Osteocyte (in vitro differentiated cells): Measurements from ENCODE around the gene XPOT. TPM values are rescaled to one million over a fixed set of nuclear protein-coding genes. Genes with fewer than 3 reads are reported as not detected.

Source experiments
- DNase-seq: peaks from one replicate; pipeline ENCODE4 v3.0.0; 2021; ENCODE audit warnings: mixed read lengths; ENCODE audit not compliant: unreplicated experiment; ENCODE audit errors: extremely low spot score
- H3K27ac Mint-ChIP-seq: one replicate; pipeline ENCODE4 v1.8.0; 2021; ENCODE audit warnings: mild to moderate bottlenecking, mixed read lengths; ENCODE audit not compliant: unreplicated experiment
- H3K27me3 Mint-ChIP-seq: one replicate; pipeline ENCODE4 v1.8.0; 2021; ENCODE audit warnings: mixed read lengths; ENCODE audit not compliant: unreplicated experiment
- H3K36me3 Mint-ChIP-seq: one replicate; pipeline ENCODE4 v1.8.0; 2021; ENCODE audit warnings: mixed read lengths; ENCODE audit not compliant: unreplicated experiment
- H3K4me1 Mint-ChIP-seq: one replicate; pipeline ENCODE4 v1.8.0; 2021; ENCODE audit warnings: mixed read lengths; ENCODE audit not compliant: unreplicated experiment
- H3K4me3 Mint-ChIP-seq: one replicate; pipeline ENCODE4 v1.8.0; 2021; ENCODE audit warnings: mild to moderate bottlenecking, moderate library complexity, mixed read lengths; ENCODE audit not compliant: unreplicated experiment
- H3K9me3 Mint-ChIP-seq: one replicate; pipeline ENCODE4 v1.8.0; 2021; ENCODE audit warnings: mixed read lengths; ENCODE audit not compliant: unreplicated experiment
- total RNA-seq: library from RNA; stranded (reverse); gene quantifications from 2 replicates; pipeline ENCODE4 v1.2.1, GENCODE V29; 2021
- TF ChIP-seq, protein P1 (sequence below): fragments of 200-600 bp; sonication (generic); IDR thresholded peaks from 2 replicates; pipeline ENCODE4 v1.5.0; 2021; ENCODE audit warnings: antibody characterized with exemption, mild to moderate bottlenecking, moderate library complexity

Gene XPOT
- total RNA-seq, 1 donor from 2014 or later, result 171 TPM

DNA sequence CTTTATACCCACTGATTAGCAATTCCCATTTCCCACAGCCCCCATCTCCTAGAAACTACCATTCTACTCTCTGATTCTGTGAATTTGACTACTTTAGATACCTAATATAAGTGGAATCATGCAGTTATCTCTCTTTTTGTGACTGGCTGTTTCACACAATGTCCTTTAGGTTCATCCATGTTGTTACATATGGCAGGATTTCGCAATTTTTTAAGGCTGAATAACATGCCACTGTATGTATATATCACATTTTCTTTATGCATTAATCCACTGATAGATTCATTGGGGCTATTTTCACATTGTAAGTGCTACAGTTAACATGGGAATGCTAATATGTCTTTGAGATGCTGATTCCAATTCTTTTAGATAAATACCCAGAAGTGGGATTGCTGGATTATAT lies 35.9 kb downstream of the XPOT start:
- Mint-ChIP-seq H3K9me3 (no peaks in the 10 kb centered on the region), H3K4me3 (no peak overlapping the region), H3K4me1 (no peaks in the 10 kb centered on the region), H3K36me3 (peaks cover 64% of the 10 kb centered on the region), H3K27me3 (no peaks in the 10 kb centered on the region), H3K27ac (no peak overlapping the region)
- DNase-seq, result no peak
- TF ChIP-seq, protein P1, sequence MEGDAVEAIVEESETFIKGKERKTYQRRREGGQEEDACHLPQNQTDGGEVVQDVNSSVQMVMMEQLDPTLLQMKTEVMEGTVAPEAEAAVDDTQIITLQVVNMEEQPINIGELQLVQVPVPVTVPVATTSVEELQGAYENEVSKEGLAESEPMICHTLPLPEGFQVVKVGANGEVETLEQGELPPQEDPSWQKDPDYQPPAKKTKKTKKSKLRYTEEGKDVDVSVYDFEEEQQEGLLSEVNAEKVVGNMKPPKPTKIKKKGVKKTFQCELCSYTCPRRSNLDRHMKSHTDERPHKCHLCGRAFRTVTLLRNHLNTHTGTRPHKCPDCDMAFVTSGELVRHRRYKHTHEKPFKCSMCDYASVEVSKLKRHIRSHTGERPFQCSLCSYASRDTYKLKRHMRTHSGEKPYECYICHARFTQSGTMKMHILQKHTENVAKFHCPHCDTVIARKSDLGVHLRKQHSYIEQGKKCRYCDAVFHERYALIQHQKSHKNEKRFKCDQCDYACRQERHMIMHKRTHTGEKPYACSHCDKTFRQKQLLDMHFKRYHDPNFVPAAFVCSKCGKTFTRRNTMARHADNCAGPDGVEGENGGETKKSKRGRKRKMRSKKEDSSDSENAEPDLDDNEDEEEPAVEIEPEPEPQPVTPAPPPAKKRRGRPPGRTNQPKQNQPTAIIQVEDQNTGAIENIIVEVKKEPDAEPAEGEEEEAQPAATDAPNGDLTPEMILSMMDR, result no peak

DNA sequence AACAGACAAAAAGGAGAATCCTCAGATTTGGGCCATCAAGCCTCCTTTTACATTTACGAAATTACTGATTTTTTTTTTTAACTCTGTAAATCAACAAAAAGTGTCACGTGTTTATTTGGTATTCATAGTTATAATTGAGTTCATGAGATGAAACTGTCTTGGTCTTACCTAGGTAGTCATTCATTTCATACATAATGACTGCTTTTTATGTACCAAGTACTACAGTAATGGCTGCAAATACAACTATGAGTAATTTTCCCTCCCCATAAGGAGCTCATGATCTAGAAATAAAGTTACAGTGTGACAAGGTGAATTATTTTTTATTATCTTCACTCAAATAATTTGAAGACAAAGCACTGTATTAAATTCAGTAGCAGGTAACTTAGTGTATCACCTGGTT lies 41.3 kb downstream of the XPOT start:
- H3K9me3 Mint-ChIP-seq, result no peaks in the 10 kb centered on the region
- H3K36me3 Mint-ChIP-seq, result peaks cover 58% of the 10 kb centered on the region
- DNase-seq, result no peak
- H3K4me1 Mint-ChIP-seq, result peaks cover 7% of the 10 kb centered on the region
- no peak overlapping the region for H3K4me3 Mint-ChIP-seq
- no peaks in the 10 kb centered on the region for H3K27me3 Mint-ChIP-seq
- TF ChIP-seq, protein P1, result no peak
- H3K27ac Mint-ChIP-seq, result no peak overlapping the region

DNA sequence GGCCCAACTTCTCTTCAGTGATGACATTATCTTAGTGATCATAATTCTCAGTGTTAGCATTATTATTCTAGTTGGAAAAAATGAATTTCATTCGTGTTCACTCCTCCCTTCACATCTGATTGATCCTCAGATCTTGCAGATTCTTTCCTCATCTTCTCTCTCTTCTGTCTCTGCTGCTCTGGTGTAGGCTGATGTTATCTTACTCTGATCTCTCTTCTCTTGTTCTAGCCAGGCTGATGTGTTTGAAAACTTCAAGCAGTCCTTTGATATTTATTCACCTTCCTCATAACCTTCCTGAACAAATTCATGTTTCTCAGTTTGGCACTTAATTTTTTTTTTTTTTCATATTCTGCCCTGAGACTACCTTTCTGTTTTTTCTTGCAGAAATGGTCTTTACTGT lies 42.1 kb downstream of the XPOT start:
- TF ChIP-seq, protein P1, result no peak
- no peaks in the 10 kb centered on the region for H3K9me3 Mint-ChIP-seq
- H3K27me3 Mint-ChIP-seq, result no peaks in the 10 kb centered on the region
- no peak overlapping the region for H3K4me3 Mint-ChIP-seq
- H3K27ac Mint-ChIP-seq, result no peak overlapping the region
- H3K4me1 Mint-ChIP-seq, result peaks cover 15% of the 10 kb centered on the region
- no peak for DNase-seq
- peaks cover 53% of the 10 kb centered on the region for H3K36me3 Mint-ChIP-seq

DNA sequence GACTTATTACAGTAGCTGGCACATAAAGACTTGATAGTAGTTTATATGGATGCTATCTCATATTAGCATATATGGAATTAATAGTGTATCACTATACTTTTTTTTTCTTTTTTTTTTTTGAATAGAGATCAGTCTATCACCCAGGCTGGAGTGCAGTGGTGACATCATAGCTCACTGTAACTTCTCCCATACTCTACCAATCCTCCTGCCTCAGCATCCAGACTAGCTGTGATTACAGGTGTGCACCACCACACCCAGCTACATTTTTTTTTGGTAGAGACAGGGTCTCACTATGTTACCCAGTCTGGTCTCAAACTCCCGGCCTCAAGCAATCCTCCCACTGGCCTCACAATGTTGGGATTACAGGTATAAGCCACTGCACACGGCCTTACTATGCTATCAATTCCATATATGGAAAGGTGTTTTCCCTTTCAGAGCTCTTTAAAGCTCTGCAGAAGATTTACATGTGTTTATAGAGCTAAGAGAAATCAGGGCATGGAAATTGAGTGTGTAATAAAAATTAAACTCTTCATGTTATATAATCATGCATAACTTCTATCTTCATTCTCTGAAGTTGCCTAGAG lies 46.0 kb downstream of the XPOT start:
- H3K27me3 Mint-ChIP-seq, result no peaks in the 10 kb centered on the region
- no peaks in the 10 kb centered on the region for H3K9me3 Mint-ChIP-seq
- TF ChIP-seq, protein P1, result no peak
- H3K27ac Mint-ChIP-seq, result peak overlapping the region; percentile 24
- peaks cover 29% of the 10 kb centered on the region for H3K36me3 Mint-ChIP-seq
- H3K4me3 Mint-ChIP-seq, result no peak overlapping the region
- H3K4me1 Mint-ChIP-seq, result peaks cover 30% of the 10 kb centered on the region
- no peak for DNase-seq

DNA sequence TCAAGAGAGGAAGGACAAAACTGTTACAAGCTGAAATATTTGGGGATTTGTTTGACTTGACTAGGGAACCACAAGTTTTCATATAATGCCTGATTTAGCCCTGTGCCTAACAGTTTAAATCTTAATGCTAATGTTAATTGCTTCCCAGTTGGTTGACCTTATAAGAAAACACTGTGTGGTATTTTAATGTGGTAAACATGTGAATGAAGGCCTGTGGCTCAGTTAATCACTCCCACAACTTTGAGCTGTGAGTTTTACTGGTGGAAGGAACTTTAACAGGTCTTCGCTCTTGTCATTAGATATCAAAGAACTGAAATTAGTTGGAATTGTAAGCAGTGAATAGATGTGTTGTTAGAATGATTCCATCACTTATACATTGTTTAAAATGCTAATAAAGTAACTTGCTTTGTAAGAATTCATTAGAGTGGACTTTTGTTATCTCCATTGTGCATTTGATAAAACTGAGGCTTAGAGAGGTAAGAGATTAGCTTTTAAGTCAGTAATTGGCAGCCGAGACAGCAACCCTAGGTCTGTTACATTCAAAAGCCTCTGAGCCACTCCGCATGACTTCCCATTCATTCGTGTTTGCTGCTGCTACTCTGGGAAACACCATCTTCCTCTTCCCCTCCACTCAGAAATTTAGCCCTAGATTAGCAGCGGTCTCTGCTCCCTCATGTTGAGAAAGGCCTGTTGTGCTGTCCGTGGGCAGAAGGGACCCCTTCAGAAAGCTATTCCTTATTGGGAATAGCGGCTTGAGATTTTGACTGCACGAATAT lies 46.7 kb downstream of the XPOT start:
- TF ChIP-seq, protein P1, result no peak
- DNase-seq, result no peak
- Mint-ChIP-seq H3K9me3 (no peaks in the 10 kb centered on the region), H3K36me3 (peaks cover 32% of the 10 kb centered on the region), H3K27ac (peak overlapping the region; percentile 95), H3K4me1 (peaks cover 35% of the 10 kb centered on the region), H3K4me3 (peak overlapping the region; percentile 95), H3K27me3 (no peaks in the 10 kb centered on the region)
